GM19023 (cell line): Measurements from ENCODE around the gene PSMD12.
"Not testable (repeated sequence)": the region's sequence is repeated elsewhere in the genome, so short reads cannot be mapped to it uniquely, and the experiment has no call there.

Source experiments
- ATAC-seq: cut with Tn5 transposase; IDR thresholded peaks from one replicate; pipeline ENCODE4 v1.9.1; 2021; ENCODE audit warnings: mild to moderate bottlenecking, moderate library complexity; ENCODE audit not compliant: unreplicated experiment

Gene PSMD12

DNA sequence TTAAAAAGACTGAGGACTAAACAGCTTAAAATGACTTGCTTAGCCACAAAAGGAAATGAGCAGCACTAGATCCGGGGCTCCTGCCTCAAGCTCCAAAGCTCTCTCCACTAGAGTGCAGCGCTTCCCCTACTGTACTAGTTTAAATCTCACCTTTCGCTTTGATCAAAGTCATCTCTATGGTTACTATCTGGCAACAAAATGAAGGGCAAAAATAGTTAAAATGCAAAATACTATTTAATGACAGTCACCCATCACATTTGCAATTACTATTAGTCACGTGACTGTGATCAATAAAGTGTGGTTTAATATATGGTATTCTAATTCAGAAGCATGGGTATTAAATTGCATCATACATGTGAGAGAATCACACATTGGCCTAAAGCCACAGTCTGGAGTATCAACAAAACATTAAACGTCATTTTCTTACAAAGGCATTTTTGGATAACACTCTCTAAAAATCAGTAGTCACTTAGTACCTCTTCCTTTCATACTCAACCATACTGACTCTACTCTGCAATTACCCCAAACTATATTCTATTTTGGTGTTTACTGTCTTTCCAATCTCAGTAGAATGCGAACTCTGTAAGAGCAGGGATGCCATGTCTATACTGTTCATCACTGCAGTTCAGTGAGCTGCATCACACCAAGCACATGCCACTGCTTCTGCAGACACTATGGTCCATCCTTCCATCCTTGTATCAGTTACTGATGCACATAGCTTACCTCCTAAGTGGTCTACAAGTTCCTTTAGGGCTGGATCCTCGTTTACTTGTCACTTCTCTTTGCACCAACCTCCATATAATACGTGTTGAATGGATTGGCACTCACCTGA, 6.2 kb downstream of the PSMD12 start:
- no peak for ATAC-seq

DNA sequence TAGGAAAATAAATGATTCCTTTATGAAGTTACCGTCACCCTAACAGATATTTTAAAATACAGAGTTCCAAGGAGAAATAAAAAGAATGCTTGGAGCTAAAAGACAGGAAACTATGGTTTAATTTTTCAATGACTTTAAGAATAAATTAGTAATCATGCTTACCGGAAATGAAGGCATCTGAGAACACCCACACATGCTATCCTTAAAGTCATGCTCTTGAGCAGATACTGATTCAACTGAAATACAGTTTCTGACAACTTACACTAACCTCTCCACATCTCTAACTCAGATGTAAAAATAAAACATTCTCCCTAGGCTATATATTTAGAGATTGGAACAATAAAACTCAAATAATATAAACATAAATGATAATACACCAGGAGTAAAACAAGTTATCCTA, 7.8 kb downstream of the PSMD12 start:
- ATAC-seq, result no peak

DNA sequence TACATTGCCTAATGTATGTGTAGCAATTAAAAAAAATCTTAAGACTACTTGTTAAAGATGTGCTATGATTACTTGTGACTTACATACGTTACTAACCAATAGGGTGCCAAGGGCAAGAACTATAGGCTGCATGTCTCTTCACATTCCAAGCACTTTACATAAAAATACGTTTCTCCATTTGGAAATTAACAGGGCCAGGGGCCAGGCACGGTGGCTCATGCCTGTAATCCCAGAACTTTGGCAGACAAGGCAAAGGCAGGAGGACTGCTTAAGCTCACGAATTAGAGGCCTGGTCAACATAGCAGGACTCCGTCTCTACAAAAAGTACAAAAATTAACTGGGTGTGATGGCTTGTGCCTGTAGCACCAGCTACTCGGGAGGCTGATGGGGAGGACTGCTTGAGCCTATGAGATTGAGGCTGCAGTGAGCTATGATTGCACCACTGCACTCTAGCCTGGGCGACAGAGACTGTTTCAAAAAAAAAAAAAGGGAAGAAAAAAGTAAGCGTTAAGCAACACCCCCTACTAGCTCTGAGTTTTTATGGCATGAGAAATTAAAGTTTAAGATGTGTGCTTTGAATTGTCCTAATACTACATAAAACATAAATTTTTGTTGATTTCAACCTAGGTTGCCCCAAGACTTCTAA, 12.3 kb downstream of the PSMD12 start:
- ATAC-seq, result no peak

DNA sequence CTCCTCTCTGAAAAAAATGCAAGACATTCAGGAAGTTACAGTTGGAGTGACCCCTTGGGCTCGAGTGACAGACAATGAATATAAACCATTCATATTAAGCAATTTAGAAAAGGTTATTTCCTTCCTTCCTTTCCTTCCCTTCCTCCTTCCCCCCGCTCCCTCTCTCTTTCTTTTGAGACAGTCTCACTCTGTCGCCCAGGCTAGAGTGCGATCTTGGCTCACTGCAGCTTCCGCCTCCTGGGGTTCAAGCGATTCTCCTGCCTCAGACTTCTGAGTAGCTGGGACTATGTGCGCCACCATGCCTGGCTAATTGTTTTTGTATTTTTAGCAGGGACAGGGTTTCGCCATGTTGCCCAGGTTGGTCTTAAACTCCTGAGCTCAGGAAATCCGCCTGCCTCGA, 13.2 kb downstream of the PSMD12 start:
- no peak for ATAC-seq

DNA sequence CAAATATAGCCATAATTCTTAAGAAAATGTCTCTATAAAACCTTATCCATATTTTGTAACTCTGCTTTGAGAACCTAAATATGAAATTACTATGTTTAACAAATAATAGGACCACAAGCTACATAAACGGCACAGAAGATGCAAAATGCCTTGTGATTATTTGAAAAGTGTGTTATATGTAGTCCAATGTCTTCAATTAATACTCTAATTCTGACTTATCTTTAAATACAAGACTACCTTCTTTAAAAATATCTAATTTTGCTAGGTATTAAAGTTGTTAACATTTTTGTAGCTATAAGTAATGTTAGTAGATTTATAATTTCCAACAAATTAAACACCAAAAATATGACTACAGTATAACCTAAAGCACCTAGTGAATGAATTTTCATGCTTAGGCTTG, 17.0 kb downstream of the PSMD12 start:
- ATAC-seq, result no peak

DNA sequence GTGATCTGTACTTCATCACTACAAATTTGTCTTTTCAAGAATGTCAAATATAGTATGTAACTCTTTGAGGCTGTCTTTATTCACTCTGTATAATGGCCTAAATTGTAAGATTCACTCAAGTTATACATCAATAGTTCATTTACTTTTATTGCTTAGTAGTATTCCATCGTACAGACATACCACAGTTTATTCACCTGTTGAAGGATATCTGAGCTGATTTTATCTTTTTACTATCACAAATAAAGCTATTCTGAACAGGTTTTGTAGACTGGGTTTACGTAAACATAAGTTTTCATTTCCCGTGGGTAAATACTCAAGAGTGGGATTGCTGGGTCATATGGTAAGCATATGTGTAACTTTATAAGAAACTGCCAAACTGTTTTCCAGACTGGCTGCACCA, 18.6 kb downstream of the PSMD12 start:
- ATAC-seq, result no peak

DNA sequence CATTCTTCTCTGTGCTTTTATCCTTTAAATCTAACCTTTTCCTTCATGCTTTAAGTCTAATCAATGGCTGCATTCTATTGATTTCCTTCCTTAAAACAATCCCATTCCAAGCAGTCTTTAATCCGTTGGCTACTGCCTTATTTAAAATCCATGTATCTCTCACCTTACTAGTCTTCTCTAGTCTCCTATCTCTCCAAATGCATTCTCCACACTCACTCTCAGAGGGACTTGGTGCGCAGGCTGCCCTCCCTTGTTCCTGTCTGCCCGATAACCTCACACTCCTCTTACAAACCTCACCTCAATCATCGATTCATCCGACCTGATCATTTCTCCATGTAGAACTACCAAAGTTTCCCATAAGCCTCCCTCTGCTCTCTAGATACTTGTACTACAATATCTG, 23.1 kb downstream of the PSMD12 start:
- no peak for ATAC-seq

DNA sequence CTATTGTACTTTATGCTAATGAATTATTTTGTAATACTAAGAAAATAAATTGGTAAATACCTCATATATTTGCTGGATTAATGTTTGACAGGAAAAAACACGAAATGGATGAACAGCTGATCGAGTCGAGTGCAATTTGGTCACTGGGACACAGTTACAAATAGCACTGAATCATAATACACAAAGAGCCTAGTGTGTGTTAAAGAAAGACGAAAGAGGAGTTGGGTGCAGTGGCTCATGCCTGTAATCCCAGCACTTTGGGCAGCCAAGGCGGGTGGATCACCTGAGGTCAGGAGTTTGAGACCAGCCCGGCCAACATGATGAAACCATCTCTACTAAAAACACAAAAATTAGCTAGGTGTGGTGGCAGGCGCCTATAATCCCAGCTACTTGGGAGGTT, 28.0 kb downstream of the PSMD12 start:
- ATAC-seq, result not testable (repeated sequence)

DNA sequence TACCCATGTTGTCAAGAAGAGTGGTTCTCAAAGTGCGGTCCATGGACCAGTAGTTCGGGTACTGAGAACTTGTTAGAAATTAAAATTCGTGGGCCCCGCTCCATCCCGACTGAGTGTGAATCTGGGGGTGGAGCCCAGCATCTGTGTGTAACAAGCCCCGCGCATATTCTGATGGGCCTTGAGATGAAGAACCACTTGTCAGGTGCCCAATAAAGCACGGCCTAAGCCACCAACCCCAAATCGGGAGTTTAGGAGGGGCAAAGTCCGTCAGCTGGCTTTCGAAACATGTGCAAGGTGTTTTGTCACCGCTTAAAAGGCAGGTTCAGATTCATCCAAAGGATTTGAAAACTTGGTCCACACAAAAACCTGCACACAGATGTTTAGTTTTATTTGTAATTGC, 29.5 kb downstream of the PSMD12 start:
- ATAC-seq, result no peak

DNA sequence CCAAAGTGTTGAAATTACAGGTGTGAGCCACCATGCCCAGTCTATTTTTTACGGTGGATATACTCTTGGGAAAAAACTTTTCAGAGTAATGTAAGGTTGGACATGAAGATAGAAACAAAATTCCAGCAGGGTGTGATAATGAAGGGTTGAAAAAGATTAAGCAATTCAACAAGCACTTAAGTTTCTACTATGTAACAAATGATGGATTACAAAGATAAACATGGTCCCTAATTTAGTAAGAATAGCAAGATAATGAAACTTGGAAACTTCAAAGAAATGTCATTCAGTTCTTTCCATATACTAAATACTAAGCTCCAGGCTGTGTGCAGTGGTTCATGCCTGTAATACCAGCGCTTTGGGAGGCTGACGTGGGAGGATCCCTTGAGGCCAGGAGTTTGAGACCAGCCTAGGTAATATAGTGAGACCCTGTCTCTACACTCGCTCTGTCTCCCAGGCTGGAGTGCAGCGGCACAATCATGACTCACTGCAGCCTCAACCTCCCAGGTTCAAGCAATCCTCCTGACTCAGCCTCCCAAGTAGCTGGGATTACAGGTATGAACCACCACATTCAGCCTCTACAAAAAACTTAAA, 31.0 kb downstream of the PSMD12 start:
- no peak for ATAC-seq

DNA sequence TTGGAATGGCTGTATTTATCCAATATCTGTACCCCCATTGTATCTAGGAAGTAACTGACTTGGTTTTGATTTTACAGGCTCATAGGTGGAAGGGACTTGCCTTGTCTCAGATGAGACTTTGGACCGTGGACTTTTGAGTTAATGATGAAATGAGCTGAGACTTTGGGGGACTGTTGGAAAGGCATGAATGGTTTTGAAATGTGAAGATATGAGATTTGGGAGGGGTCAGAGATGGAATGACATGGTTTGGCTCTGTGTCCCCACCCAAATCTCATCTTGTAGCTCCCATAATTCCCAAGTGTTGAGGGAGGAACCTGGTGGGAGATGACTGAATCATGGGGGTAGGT, 34.2 kb downstream of the PSMD12 start:
- not testable (repeated sequence) for ATAC-seq

DNA sequence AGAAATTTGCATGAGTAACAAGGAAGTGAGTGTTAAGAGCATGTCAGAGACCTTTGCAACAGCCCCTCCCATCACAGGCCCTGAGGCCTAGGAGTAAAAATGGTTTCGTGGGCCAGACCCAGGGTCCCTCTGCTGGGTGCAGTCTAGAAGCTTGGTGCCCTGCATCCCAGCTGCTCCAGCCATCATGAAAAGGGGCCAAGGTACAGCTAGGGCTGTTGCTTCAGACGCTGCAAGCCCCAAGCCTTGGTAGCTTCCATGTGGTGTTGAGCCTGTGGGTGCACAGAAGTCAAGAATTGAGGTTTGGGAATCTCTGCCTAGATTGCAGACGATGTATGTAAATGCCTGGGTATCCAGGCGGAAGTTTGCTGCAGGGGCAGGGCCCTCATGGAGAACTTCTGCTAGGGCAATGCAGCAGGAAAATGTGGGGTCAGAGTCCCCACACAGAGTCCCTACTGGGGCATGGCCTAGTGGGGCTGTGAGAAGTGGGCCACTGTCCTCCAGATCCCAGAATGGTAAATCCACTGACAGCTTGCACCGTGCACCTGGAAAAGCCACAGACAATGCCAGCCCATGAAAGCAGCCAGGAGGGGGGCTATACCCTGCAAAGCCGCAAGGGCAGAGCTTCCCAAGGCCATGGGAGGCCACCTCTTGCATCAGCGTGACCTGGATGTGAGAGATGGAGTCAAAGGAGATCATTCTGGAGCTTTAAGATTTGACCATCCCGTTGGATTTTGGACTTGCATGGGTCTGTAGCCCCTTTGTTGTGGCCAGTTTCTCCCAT, 34.8 kb downstream of the PSMD12 start:
- ATAC-seq, result not testable (repeated sequence)

DNA sequence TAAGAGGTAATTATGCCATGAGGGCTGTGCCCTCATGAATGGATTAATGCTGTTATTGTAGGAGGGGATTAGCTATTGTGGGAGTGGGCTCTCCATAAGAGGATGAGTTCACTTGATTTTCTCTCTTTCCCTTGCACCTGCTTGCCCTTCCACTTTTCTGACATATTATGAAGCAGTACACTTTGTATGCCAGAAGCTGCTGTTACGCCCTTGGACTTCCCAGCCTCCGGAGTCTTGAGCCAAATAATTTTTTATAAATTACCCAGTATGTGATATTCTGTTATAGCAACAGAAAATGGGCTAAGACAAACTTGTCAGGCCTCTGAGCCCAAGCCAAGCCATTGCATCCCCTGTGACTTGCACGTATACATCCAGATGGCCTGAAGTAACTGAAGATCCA, 38.4 kb downstream of the PSMD12 start:
- ATAC-seq, result no peak

DNA sequence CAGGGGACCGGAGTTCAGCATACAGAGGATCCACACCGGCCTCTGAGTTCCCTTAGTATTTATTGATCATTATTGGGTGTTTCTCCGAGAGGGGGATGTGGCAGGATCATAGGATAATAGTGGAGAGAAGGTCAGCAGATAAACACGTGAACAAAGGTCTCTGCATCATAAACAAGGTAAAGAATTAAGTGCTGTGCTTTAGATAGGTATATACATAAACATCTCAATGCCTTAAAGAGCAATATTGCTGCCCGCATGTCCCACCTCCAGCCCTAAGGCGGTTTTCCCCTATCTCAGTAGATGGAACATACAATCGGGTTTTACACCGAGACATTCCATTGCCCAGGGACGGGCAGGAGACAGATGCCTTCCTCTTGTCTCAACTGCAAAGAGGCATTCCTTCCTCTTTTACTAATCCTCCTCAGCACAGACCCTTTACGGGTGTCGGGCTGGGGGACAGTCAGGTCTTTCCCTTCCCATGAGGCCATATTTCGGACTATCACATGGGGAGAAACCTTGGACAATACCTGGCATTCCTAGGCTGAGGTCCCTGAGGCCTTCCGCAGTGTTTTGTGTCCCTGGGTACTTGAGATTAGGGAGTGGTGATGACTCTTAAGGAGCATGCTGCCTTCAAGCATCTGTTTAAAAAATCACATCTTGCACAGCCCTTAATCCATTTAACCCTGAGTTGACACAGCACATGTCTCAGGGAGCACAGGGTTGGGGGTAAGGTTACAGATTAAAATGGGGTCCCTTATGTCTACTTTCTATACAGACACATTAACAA, 39.2 kb downstream of the PSMD12 start:
- ATAC-seq, result not testable (repeated sequence)

DNA sequence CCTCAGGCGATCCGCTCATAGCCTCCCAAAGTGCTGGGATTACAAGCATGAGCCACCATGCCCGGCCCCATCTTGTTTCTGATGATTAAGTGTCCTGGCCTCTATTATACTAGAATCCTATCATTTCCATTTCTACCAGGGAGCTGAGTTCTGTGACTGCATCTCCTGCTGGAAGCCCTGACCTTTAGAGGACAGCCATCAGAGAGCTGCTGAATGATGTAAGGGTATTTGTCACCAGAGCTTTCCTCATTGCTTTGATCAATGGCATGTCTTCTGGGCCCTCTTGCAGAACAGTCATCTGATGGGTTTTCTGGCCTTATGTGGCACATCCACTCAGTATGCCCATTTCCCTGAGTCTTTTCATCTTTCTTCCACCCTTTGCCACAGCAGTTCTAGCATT, 39.9 kb downstream of the PSMD12 start:
- no peak for ATAC-seq

DNA sequence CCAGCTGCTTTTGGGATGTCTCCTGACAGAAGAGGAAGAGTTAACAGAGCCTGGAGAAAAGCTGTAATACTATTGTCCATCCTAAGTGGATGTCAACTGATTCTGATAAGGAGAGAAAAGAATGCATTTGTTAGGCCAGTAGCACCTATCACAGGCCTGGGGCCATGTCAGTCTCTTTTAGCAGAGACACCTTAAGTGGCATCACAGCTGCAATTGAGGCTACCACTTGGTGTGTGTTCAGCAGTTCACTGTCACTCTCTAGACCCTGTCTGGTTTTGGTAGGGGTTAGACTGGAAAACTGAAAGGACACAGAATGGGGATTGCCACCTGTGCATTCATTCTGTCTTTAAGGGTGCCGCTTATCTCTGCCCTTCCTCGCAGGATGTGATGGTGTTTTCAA, 42.0 kb downstream of the PSMD12 start:
- ATAC-seq, result no peak

DNA sequence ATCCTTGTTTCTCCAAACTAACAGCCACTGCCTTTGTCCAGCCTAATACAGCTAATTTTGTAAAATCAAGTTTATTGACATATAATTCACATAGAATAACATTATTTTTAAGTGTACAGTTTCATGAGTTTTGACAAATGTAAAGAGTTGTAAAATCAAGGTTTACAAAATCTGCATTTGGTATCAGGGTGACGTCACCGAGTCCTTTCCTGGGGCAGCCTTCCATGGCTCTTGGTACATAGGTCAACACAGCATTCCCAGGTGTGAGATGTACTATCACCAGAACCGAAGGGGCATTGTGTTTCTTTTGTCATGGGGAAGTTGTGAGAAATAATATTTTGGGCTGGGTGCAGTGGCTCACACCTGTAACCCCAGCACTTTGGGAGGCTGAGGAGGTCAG, 42.9 kb downstream of the PSMD12 start:
- no peak for ATAC-seq

DNA sequence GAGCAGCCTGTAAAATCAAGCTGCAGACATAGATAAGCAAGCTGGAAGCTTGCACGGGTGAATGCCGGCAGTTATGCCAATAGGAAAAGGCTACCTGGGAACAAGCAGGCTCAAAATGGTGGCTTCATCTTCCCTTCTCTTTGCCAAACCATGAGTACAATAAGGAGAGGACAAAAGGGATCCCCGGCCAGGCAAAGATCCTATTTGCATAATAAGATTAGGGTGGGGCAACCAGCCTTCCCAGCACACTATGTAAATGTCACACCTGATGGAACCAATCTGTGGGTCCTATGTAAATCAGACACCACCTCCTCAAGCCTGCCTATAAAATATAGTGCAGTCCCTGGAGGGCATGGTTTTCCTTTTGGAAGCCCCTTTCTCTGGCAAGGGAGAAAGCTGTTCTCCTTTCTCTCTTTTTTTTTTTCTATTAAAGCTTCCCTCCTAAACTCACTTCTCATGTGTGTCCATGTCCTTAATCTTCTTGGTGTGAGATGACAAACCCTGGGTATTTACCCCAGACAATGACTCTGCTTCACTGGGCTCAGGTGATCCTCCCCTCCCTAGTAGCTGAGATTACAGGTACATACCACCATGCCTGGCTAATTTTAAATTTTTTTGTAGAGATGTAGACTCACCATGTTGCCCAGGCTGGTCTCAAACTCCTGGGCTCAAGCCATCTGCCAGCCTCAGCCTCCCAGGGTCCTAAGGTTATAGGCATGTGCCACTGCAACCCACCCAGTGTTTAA, 44.2 kb downstream of the PSMD12 start:
- ATAC-seq, result no peak

DNA sequence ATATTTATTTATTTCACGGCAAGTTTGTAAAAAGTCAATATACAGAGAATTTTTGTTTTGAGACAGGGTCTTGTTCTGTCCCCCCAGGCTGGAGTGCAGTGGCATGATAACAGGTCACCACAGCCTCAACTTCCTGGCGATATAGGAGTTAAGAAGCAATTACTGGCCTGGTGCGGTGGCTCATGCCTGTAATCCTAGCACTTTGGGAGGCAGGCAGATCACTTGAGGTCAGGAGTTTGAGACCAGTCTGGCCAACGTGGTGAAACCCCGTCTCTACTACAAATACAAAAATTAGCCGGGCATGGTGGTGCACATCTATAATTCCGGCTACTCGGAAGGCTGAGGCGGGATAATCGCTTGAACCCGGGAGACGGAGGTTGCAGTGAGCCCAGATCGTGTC, 44.9 kb downstream of the PSMD12 start:
- not testable (repeated sequence) for ATAC-seq

DNA sequence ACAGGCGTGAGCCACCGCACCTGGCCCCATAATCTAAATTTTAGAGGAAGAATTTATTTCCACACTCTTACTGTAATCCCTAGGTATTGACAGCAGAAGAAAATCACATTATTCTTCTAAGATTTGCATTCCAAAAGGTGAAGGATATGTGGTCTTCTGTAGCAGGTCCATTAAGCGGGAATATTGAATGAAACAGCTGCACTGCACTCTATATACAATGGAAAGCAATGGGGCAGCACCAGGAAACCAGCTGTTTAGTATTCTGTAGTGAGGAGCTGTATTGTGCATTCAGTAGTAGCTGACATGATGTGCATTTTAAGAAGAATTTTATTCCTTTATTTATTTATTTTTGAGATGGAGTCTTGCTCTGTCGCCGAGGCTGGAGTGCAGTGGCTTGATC, 49.6 kb downstream of the PSMD12 start:
- ATAC-seq, result no peak
